Stimulated activated CD4-positive, alpha-beta T cell treated with anti-CD3 and anti-CD28 coated beads, Interleukin-15, amount 100 ng/mL, for 1 hour (primary cell): ENCODE data around the gene LAMA5.

ENCODE experiments used
- DNase-seq, 2 donors: peaks; one replicate each; pipeline ENCODE4 v3.0.0-alpha.2; 2020; ENCODE audit warnings: low read depth in 1 of 2, low spot score in 1 of 2

Gene LAMA5

GRCh38 chr20:62404112-62404665 lies 37.1 kb upstream of the LAMA5 start:
- no peak for DNase-seq

GRCh38 chr20:62403331-62403730 lies 36.2 kb upstream of the LAMA5 start:
- DNase-seq = no peak

GRCh38 chr20:62402456-62403150 lies 35.5 kb upstream of the LAMA5 start:
- DNase-seq = no peak

- no peak for DNase-seq
Observed at GRCh38 chr20:62401331-62401779, 34.2 kb upstream of the LAMA5 start.

GRCh38 chr20:62400541-62400940 lies 33.4 kb upstream of the LAMA5 start:
- DNase-seq = no peak

- no peak for DNase-seq
Observed at GRCh38 chr20:62400021-62400420, 32.9 kb upstream of the LAMA5 start.

- DNase-seq = no peak
Observed at GRCh38 chr20:62398120-62398821, 31.2 kb upstream of the LAMA5 start.

GRCh38 chr20:62396367-62397239 lies 29.5 kb upstream of the LAMA5 start:
- DNase-seq = no peak

GRCh38 chr20:62395311-62396242 lies 28.5 kb upstream of the LAMA5 start:
- DNase-seq = no peak

- no peak for DNase-seq
Observed at GRCh38 chr20:62394248-62395245, 27.4 kb upstream of the LAMA5 start.

GRCh38 chr20:62393830-62394229 lies 26.7 kb upstream of the LAMA5 start:
- DNase-seq = no peak

GRCh38 chr20:62393335-62393665 lies 26.2 kb upstream of the LAMA5 start:
- no peak for DNase-seq

- DNase-seq = no peak
Observed at GRCh38 chr20:62392621-62393334, 25.7 kb upstream of the LAMA5 start.

- no peak for DNase-seq
Observed at GRCh38 chr20:62392077-62392418, 24.9 kb upstream of the LAMA5 start.

- DNase-seq = no peak
Observed at GRCh38 chr20:62391165-62392076, 24.3 kb upstream of the LAMA5 start.

- no peak for DNase-seq
Observed at GRCh38 chr20:62390317-62391164, 23.4 kb upstream of the LAMA5 start.

- DNase-seq = no peak
Observed at GRCh38 chr20:62389601-62390087, 22.5 kb upstream of the LAMA5 start.
